DMS79 treated with DMSO at 0.1 percent for 48 hours (cell line): ENCODE measurements around the gene BTBD9.

Experiments used
- DNase-seq: peaks from one replicate; lab custom pipeline; 2025; lab: John Stamatoyannopoulos, UW

BTBD9 gene

DNA sequence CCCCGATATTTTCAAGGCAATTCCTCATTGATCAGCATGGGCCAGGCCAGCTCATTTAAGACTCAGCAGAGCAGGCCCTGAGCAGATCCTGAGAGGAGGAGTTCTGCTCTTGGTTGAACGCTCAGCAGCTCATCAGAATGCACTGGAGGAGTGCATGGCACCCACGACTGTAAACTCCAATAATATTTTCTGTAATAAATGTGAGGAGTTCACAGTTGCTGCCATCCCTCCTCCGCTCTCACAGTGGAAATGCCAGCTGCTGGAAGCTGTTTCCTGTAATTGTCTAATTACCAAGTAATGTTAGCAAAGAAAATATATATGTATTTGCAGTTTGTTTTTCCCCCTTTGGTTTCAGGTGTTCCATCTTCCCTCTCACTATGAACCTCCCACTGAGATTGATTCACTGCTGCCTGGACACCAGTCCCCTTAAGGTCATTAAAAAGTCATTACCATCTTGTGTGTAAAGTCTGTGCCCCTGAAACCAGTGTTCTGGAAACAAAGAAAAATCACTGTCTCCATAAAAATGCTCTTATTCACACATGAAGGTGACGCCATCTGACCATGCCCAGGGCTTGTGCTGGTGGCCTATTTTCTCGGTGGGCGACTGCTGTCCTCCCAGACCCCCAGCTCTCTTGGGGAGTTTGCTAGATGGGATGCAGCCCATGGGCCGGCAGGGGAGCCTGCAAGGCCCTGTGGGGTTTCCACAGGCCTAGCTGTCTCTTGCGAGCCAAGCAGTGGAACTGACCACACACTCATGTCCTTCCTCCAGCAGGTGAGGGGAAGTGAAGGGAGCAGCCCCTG lies 446.0 kb downstream of the BTBD9 start:
- DNase-seq: no peak

DNA sequence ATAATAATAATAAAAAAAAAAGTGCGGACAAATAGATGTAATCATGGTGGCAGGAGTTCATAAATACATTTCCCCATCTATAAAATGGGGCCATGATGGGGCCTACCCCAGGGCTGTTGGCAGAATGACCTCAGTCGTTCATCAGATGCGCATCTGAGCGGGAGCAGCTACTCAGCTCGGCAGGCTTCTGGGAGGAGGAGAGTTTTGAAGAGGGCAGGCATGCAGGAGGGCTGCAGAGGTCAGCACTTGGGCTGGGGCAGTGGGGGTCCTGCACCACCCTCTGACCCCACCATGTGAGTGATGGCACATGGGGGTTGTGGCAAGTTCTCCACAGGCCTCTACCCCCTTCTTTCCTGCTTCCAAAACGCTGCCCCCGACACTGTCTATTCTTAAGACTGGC lies 446.7 kb downstream of the BTBD9 start:
- DNase-seq: no peak

DNA sequence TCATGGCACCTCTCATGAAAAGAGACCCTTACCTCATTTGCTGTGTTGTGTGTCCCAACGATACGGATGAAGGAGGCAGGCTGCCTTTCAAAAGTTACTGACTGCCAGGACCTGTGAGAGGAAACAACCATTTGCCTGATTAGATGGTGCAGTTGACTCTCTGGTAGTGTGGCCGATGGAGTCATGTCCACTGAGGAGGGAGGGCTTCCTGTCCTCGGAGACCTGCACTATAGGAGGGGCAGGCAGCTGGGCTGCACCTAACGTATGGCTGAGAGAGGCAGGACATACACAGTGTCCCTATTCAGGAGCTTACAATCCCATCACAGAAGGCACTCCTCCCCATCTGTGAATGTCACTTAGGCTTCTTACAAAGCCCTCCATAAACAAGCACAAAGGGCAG lies 447.2 kb downstream of the BTBD9 start:
- no peak for DNase-seq

DNA sequence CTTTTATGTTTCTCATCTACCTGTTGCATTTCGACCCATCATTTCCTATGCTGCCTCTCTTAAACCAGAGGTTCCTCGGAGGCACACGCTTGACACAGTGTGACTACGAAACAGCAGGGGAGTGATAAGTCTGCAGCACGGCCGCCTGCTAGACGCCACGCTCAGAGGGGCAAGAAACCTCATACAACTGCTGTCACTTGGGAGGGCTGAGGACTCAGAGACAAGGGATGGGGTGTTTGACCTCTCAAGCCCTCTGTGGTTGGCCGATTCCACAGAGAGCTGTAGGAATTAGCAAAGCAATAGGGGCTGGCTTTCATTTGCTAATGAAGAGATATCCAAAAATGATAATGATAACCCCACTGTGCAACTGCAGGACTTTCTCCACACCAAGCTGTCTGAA lies 447.7 kb downstream of the BTBD9 start:
- no peak for DNase-seq

DNA sequence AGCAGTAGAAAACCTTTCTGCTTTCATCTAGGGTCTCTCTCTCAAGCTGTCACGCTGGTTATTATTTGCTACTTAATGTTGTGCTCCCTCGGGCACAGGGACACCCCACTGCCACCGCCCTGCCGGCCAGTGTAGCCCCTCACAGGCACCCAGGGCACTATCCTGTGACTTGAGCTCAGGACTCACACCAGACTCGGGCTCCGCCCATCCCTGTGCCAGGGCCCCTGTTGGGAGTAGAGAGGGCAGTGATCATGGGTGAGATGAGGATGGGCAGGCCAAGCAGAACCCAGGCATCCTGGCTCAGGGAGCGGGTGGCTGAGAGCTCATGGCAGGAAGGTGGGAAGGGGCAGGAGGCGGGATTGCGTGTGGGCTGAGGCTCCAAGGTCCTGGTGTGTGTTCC lies 448.3 kb downstream of the BTBD9 start:
- no peak for DNase-seq

DNA sequence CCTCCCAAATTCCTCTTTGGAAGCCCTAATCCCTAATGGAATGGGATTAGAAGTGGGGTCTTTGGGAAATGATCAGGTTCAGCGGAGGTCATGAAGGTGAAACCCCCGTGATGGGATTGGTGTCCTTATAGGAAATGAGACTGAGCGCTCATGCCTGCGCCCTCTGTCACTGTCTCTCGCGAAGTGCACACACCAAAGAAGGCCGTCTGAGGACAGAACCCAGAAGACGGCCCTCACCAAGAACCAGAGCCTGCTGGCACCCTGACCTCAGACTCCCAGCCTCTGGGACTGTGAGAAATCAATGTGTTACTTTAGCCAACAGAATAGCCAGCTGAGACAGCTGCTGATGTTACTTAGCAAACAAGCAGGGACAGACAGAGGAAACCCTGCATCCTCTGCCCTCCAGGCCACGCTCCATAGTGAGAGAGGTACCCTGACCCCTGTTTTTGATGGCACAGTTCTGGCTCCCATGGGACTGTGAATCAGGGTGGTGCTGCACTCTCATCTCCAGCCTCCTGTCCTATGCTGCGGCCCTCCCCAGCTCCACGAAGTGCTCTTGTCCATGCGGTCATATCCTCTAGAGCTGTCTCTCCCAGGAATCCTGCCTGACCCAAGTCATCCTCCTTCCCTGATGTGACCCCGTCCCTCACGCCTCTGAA lies 450.9 kb downstream of the BTBD9 start:
- no peak for DNase-seq

DNA sequence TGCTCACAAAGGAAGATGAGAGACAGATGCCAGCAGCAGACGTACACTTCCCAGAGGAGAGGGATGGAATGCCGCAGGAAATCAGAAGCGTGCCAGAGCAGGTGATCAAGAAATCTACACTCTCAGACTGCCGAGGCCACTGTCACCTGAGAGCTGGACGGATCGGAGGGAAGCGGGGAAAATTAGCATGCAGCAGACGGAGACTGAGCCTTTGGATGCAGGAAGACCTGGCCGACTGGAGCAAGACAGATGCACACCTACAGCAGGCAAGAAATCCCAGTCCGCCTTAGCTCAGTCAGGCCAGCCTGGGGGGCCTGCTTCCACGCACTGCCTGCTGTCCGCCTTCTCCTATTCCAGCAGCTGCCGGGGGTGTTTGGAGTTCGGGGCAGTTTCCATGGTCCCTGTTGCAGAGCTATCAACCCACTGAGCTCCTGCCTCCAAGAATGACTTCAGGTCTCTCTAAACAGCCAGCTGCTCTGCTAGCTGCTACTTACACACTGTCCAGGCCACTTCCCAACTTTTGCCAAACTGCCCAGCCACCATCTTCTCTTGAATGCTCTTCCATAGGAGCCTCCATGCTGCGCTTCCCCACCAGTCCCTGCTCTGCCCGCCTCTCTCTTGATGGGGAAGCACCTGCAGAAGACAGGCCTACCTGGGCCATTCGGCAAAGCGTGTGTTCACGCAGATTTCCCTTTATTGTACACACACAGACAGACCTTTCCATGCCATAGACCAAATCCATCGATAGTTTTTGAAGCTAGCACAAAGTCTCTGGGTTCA lies 451.7 kb downstream of the BTBD9 start:
- DNase-seq: no peak

DNA sequence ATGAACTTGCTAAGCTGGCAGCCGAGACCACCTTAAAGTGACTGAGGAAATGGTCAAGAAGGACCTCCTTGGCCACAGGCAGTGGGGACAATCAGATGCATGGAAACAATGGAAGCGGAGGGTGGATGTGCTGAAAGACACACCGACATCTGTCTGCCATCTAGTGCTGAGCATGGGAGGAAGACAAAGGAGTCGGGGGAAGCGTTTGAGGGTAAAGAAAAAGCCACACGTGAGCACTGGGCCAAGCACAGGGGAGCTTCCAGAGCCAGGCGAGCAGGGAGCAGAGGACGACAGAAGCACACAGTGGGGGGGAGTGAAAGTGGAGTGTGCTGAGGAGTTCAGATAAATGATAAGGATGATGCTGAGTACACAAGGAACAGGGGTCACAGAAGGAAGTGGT lies 452.4 kb downstream of the BTBD9 start:
- no peak for DNase-seq

DNA sequence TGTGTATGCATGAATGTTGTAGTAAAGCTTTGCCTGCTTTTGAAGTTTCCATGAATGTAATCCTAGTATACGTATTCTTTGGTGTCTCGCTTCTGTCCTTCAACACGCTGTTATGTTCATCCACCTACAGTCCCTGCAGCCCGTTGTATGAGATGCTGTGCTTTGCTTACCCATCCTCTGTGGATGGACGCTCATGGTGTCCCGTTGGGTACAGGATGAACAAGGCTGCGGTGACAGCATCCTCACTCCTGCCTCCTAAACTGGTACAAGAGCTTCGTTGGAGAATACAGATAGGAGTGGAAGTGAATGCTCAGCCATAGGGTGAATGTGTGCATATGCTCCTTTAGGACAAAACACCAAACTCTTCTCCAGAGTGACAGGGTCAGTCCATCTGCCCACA lies 454.0 kb downstream of the BTBD9 start:
- no peak for DNase-seq

DNA sequence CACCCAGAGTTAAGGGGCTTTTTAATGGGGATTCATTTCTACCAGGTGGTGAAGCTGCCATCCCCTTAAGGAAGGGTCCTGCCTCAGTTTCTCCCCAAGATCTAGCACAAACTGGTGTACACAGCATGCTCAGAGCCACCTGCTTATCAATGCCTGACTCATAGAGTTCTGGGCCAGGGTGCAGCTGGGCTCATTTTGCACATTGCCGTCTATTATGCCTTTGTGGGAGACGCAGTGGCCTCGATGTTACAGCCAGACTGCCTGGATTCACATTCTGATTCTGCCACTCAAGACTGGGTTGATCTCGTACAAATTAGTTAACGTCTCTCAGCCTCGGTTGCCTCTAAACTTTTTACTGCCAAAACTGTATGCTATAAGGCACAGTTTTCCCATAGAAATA lies 454.5 kb downstream of the BTBD9 start:
- no peak for DNase-seq

DNA sequence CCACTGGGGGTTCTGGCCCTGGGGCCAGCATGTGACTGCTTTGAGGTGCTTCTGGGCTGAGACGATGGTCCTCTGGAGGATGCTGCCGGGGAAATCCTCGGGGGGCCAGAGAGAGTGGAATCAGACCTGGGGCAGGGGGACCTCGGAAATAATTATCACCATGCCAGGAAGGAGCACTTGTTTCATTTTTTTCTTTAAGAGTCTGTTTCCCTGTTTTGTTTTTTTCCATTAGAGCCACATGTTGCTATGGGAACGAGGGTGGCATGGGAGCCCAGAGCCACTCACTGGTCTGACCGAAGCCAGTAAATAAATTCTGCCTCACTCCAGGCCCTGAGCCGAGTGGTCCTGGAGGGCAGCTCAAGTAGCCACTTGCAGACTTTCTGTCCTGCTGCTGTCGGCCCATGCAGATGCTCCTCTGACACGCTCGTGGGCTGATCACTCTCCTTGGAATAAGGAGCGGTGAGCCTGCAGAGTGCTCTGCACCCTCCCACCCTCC lies 455.1 kb downstream of the BTBD9 start:
- peak; percentile 89 for DNase-seq

DNA sequence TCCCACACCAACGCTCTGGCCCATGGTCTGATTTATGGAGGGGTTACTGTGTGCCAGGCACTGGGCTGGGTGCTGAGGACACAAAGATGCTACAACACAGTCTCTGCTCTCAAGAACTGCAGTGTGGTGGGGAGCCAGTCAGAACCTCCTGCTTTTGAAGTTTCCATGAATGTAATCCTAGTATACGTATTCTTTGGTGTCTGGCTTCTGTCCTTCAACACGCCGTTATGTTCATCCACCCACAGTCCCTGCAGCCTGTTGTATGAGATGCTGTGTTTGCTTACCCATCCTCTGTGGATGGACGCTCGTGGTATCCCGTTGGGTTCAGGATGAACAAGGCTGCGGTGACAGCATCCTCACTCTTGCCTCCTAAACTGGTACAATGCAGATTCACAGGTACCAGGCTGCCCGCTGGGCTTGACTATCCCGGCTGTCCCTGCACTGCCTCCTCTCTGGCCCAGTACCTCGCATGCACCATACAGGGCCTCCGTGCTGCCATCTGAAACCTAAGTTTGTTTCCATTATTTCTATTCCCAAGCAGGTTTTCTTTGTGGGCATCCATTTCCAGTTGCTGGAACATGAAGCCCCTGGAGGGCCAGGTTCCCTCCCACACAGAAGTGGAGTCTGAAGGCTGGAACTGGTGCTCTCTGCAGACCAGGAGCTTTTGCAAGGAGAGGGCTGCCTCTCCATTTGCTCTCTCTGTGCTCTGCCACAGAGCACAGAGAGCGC lies 455.7 kb downstream of the BTBD9 start:
- DNase-seq: no peak

DNA sequence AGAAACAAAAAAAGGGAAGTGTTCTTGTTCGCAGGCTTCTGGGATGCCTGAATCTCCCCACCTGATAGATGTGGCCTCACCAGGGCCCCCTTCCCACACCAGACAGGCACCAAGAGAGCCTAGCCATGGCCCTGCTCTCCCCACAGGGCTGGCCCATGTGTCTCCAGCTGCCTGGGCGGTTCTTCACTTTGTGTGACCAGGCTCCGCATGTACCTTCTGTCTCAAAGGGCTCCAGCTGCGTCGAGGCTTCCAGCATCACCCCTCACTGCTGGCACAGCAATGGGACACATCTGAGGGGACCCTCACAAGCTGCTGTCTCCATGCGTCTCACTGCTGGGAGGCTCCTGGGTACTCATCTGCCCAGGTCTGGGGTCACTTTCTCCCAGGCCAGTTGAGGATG lies 457.3 kb downstream of the BTBD9 start:
- no peak for DNase-seq

DNA sequence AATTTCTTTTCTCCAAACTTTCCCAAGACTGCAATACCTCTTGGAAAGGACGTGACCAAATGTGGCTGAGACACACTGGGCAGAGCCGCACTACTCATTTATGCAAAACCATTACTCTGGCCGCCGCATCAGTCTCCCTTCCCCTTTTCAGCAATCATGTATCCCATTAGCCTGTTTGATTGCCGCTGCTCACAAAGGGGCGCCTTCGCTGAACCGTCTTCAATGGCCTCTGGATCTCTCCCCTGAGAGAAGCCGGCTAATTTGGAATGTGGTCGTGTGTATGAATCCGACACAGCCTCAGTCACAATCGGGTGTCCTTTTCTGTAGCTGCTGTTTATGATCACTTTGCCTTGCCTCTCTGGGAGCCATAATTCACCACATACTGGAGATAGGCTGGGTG lies 459.1 kb downstream of the BTBD9 start:
- no peak for DNase-seq

DNA sequence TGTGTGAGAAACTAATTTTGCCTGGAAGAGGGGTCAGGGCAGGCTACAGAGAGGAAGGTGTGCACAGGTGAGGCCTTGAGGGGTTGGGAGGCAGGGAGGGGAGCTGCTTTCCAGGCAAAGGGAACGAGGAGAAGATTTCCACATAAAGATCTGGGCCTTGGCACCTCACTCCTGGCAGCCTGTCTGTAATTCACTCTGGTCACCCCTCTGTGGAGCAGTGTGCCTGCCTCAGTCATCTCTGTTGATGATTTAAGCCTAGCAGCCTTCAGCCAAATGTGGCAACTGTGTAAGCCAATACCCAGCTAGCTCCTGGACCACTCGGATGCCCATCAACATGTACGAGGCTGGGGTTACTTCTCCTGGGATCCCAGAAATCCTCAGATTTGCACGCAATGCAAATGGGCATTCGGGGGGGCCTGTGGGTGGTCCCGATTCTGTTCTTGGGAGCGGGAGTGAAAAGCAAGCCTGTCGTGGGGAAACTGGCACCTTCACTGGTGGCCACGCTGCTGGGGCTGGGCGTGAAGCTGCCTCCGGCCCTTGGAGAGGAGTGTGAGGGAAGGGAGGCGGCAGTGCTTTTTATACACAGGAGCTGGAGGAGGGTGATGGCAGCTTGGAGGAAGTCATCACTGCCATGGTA lies 459.8 kb downstream of the BTBD9 start:
- no peak for DNase-seq

DNA sequence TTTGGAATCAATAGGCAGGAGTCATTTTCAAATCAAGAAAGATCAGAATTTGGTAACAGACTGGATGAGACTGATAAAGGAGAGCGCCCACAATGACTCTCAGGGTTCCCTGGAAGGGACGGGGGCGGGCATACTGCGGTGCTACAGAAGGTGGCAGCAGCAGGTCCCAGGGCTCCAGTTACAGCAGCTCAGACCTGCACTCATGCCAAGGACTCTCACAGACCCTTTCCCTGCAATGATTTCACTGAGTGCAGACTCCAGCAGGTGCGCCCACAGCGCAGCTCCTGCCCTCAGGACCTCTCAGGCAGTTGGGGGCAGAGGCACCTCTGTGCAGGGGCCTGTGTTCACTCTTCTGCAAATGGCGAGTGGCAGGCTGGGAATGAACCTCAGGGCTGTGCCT lies 460.4 kb downstream of the BTBD9 start:
- peak; percentile 83 for DNase-seq

DNA sequence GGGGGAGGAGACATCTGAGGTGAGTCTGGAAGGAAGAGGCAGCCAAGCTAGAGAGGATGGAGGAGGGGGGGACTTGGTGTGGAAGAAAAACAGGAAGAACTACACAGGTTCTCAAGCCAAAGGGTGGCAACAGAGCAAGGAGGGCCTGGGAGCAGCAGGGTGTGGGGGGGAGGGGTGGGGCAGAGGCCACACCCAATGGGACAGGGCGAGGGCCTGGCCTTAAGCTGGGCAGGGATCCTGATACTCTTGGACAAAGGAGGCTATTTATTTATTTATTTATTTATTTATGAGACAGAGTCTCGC lies 461.2 kb downstream of the BTBD9 start:
- no peak for DNase-seq

DNA sequence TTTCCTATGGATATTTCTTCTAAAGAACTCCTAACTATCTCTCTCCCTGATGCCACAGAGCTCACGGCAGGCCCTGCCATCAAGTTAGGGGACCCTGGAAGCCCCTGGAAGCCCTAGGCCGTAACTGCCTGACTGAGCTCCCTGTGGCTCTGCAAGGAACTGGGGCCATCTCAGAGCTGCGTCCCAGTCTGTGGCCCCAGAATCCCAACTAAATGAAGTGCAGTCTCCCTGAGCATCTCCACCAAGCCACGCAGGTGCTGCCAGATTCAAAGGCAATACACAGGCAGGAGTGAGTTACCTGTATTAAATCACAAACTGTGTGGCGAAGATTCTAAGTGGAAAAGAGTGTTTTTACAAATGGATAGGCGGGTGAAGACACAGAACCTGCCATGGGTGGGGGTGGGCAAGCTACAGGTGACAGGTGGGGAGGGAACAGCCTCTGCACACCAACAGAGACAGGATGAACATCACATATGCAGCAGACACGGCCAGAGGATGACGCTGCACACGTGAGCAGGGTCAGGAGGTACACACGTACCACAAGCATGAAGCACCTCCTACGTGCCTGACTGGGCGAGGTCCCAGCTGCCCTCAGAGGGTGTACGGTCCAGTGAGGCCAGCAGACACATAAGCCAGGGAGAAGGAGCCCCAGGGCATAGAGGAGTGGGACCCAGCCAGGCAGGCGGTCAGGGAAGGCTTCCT lies 461.7 kb downstream of the BTBD9 start:
- no peak for DNase-seq

DNA sequence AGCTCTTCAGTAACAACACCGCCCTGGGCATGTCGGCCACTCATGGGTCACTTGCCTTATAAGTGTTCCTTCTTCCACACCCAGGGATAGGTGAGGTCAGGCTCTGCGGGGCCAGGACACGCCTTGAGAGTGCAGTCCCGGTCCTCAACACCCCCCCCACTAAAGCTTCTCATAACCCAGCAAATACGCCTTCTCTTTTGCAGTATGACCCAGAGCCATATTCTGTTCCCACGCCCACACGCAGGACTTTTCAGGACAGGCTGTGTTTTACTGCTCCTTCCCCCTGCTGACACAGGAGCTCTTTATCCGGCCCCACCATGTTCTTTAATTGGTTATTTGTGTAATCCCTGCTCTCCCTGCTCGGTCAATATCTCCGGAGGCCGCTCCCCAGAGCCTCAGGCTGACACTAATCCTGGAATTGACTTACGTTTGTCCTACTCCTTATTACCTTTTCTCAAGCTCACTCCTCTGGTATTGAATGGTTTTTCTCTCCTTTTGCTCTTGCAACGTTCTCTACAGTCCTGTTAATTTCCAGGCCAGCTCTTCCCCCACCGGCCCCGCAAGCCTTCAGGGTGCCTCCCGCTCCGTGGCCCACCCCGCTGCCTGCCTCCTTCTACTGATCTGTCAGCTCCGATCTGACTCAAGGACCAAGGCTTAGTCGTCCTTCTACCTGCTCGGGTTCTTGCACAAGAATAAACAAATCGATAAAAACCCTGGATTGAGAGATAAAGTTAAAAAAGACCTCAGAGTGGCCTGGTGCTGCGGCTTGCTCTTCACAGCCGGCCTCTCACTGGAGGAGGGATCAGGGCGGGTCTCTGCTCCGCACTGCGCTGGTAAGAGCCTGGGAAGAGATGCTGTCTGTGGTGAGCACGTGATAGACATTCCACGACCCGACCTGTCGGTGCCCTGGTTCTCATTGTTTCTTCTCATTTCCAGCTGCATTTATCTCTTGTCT lies 462.7 kb downstream of the BTBD9 start:
- DNase-seq: peak; percentile 55

DNA sequence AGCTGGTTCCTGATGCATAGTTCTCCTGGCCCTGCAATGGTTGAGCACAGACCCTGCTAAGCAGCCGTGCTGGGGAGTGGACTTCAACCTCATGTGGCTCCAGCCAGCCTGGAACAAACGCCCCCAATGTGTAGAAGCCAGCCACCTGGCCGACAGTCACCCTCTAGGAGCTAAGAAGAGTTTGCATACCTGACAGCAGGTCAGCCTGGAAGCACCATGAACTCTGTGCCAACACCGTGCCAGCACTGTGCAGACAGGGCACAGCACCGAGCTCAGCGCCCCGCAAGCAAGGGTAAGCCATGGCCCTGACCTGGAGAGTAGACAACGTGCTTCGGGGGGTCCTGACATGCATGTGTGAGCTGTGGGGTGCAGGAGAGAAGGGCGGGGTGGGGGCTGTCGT lies 463.9 kb downstream of the BTBD9 start:
- no peak for DNase-seq
